ENCODE results near the gene CDC42EP1.

The CDC42EP1 gene

GRCh38 chr22:37558815-37559214 lies 1.5 kb upstream of the CDC42EP1 start:
- Histone ChIP-seq H3K79me2 (ENCODE audit: low read length) (no peaks in the 10 kb centered on the region), H3K9me3 (replicated peaks; ENCODE audit: insufficient read depth, low read length) (no peaks in the 10 kb centered on the region), H3K4me1 (ENCODE audit: low read length) (peaks cover 9% of the 10 kb centered on the region), H3K4me3 (ENCODE audit: low read length) (no peak overlapping the region), H3F3A (ENCODE audit: insufficient read depth, low read length) (no peaks in the 10 kb centered on the region), H3K27ac (ENCODE audit: low read length) (no peak overlapping the region), H2AFZ (ENCODE audit: low read length) (no peak overlapping the region), H3K4me2 (ENCODE audit: low read depth, low read length) (no peak overlapping the region), H3K36me3 (replicated peaks; ENCODE audit: insufficient read depth, low read length) (no peaks in the 10 kb centered on the region), H3K9ac (ENCODE audit: low read length) (no peak overlapping the region), H3K27me3 (replicated peaks; ENCODE audit: insufficient read depth, low read length) (peaks cover 68% of the 10 kb centered on the region), H4K20me1 (ENCODE audit: insufficient read depth, low read length) (no peaks in the 10 kb centered on the region), H3K9me2 (replicated peaks; ENCODE audit: insufficient read depth, low read length) (no peaks in the 10 kb centered on the region)
- TF ChIP-seq EZH2 (optimal IDR thresholded peaks at IDR 0.05; ENCODE audit: low read depth, low read length) (no peak), EZH2phosphoT487 (IDR thresholded peaks at IDR 0.05; ENCODE audit: low read length) (no peak)
- TF ChIP-seq, protein P1, sequence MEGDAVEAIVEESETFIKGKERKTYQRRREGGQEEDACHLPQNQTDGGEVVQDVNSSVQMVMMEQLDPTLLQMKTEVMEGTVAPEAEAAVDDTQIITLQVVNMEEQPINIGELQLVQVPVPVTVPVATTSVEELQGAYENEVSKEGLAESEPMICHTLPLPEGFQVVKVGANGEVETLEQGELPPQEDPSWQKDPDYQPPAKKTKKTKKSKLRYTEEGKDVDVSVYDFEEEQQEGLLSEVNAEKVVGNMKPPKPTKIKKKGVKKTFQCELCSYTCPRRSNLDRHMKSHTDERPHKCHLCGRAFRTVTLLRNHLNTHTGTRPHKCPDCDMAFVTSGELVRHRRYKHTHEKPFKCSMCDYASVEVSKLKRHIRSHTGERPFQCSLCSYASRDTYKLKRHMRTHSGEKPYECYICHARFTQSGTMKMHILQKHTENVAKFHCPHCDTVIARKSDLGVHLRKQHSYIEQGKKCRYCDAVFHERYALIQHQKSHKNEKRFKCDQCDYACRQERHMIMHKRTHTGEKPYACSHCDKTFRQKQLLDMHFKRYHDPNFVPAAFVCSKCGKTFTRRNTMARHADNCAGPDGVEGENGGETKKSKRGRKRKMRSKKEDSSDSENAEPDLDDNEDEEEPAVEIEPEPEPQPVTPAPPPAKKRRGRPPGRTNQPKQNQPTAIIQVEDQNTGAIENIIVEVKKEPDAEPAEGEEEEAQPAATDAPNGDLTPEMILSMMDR (IDR thresholded peaks at IDR 0.05; ENCODE audit: low read length), result no peak
- no peak for DNase-seq

- Histone ChIP-seq H3K36me3 (replicated peaks; ENCODE audit: insufficient read depth, low read length) (no peaks in the 10 kb centered on the region), H4K20me1 (ENCODE audit: insufficient read depth, low read length) (no peaks in the 10 kb centered on the region), H3K27me3 (replicated peaks; ENCODE audit: insufficient read depth, low read length) (peaks cover 64% of the 10 kb centered on the region), H3K9ac (ENCODE audit: low read length) (no peak overlapping the region), H3K27ac (ENCODE audit: low read length) (no peak overlapping the region), H3K4me3 (ENCODE audit: low read length) (no peak overlapping the region), H3K4me1 (ENCODE audit: low read length) (peaks cover 9% of the 10 kb centered on the region), H3K79me2 (ENCODE audit: low read length) (no peaks in the 10 kb centered on the region), H3K9me3 (replicated peaks; ENCODE audit: insufficient read depth, low read length) (no peaks in the 10 kb centered on the region), H2AFZ (ENCODE audit: low read length) (no peak overlapping the region), H3F3A (ENCODE audit: insufficient read depth, low read length) (no peaks in the 10 kb centered on the region), H3K9me2 (replicated peaks; ENCODE audit: insufficient read depth, low read length) (no peaks in the 10 kb centered on the region), H3K4me2 (ENCODE audit: low read depth, low read length) (no peak overlapping the region)
- TF ChIP-seq EZH2phosphoT487 (IDR thresholded peaks at IDR 0.05; ENCODE audit: low read length) (no peak), EZH2 (optimal IDR thresholded peaks at IDR 0.05; ENCODE audit: low read depth, low read length) (no peak)
- TF ChIP-seq, protein P1 (IDR thresholded peaks at IDR 0.05; ENCODE audit: low read length), result no peak
- DNase-seq, result no peak
These were observed 769 bp upstream of the CDC42EP1 start for GRCh38 chr22:37559521-37559900.

- peaks cover 9% of the 10 kb centered on the region for H3K4me1 ChIP-seq (ENCODE audit: low read length)
- H4K20me1 ChIP-seq (ENCODE audit: insufficient read depth, low read length), result no peaks in the 10 kb centered on the region
- no peak for DNase-seq
- H3K27ac ChIP-seq (ENCODE audit: low read length), result no peak overlapping the region
- H3K36me3 ChIP-seq (replicated peaks; ENCODE audit: insufficient read depth, low read length), result no peaks in the 10 kb centered on the region
- H3F3A ChIP-seq (ENCODE audit: insufficient read depth, low read length), result no peaks in the 10 kb centered on the region
- no peak overlapping the region for H2AFZ ChIP-seq (ENCODE audit: low read length)
- TF ChIP-seq EZH2phosphoT487 (IDR thresholded peaks at IDR 0.05; ENCODE audit: low read length) (no peak), EZH2 (optimal IDR thresholded peaks at IDR 0.05; ENCODE audit: low read depth, low read length) (no peak)
- TF ChIP-seq, protein P1 (IDR thresholded peaks at IDR 0.05; ENCODE audit: low read length), result no peak
- H3K9me2 ChIP-seq (replicated peaks; ENCODE audit: insufficient read depth, low read length), result no peaks in the 10 kb centered on the region
- H3K79me2 ChIP-seq (ENCODE audit: low read length), result no peaks in the 10 kb centered on the region
- no peak overlapping the region for H3K9ac ChIP-seq (ENCODE audit: low read length)
- H3K4me2 ChIP-seq (ENCODE audit: low read depth, low read length), result no peak overlapping the region
- no peak overlapping the region for H3K4me3 ChIP-seq (ENCODE audit: low read length)
- H3K27me3 ChIP-seq (replicated peaks; ENCODE audit: insufficient read depth, low read length), result peaks cover 59% of the 10 kb centered on the region
- H3K9me3 ChIP-seq (replicated peaks; ENCODE audit: insufficient read depth, low read length), result no peaks in the 10 kb centered on the region
These were observed 430 bp downstream of the CDC42EP1 start for GRCh38 chr22:37560608-37561211.
